Mesenchymal stem cell (in vitro differentiated cells and primary cell): Measurements from ENCODE around the gene LGALS1.
A peak's percentile ranks its signal among the peaks of the same experiment; 100 is the strongest.

Experiments used
- DNase-seq: peaks from one replicate; pipeline ENCODE4 v3.0.0-alpha.2; 2013
- H2AFZ ChIP-seq: one replicate; pipeline ENCODE4 v1.6.1; 2013; ENCODE audit warnings: low read depth, mild to moderate bottlenecking, control low read depth, inconsistent platforms, low read length, moderate library complexity
- H2AK5ac ChIP-seq: 2 replicates; pipeline ENCODE4 v1.6.1; 2013; ENCODE audit warnings: low read length, moderate library complexity, mild to moderate bottlenecking, inconsistent platforms; ENCODE audit not compliant: severe bottlenecking
- H2BK120ac ChIP-seq: one replicate; pipeline ENCODE4 v1.6.1; 2013; ENCODE audit warnings: low read depth, mild to moderate bottlenecking, inconsistent platforms, low read length, moderate library complexity
- H2BK12ac ChIP-seq, 2 experiments: one replicate each; pipeline ENCODE4 v1.6.1; 2013; ENCODE audit warnings: inconsistent platforms in 2 of 2, low read length in 2 of 2, mild to moderate bottlenecking in 2 of 2, moderate library complexity in 2 of 2, control low read depth in 1 of 2
- H2BK15ac ChIP-seq: one replicate; pipeline ENCODE4 v1.6.1; 2013; ENCODE audit warnings: mild to moderate bottlenecking, low read depth, inconsistent platforms; ENCODE audit not compliant: poor library complexity, severe bottlenecking
- H2BK5ac ChIP-seq: 2 replicates; pipeline ENCODE4 v1.6.1; 2013; ENCODE audit warnings: low read depth, mild to moderate bottlenecking, low read length, control low read depth, inconsistent platforms; ENCODE audit not compliant: poor library complexity, severe bottlenecking
- H3K14ac ChIP-seq, 2 experiments: one replicate each; pipeline ENCODE4 v1.6.1; 2013; ENCODE audit warnings: inconsistent platforms in 2 of 2, low read length in 2 of 2, control low read depth in 1 of 2, mild to moderate bottlenecking in 1 of 2, moderate library complexity in 1 of 2
- H3K18ac ChIP-seq, 2 experiments: one replicate each; pipeline ENCODE4 v1.6.1; 2013; ENCODE audit warnings: inconsistent platforms in 2 of 2, low read length in 2 of 2, control low read depth in 1 of 2, low read depth in 1 of 2, mild to moderate bottlenecking in 1 of 2
- H3K23ac ChIP-seq, 2 experiments: one replicate each; pipeline ENCODE4 v1.6.1; 2013; ENCODE audit warnings: inconsistent platforms in 2 of 2, low read length in 2 of 2, mild to moderate bottlenecking in 2 of 2, moderate library complexity in 2 of 2, control low read depth in 1 of 2
- H3K27ac ChIP-seq: 2 replicates; pipeline ENCODE4 v1.5.1; 2013; ENCODE audit warnings: mild to moderate bottlenecking, moderate library complexity, low read length, control low read depth, inconsistent platforms; ENCODE audit not compliant: poor library complexity, severe bottlenecking
- H3K27me3 ChIP-seq, 2 experiments: 2 replicates each; pipeline versions ENCODE4 v1.6.1 to v1.7.0; 2013; ENCODE audit warnings: low read length in 2 of 2, mild to moderate bottlenecking in 2 of 2, moderate library complexity in 2 of 2, control low read depth in 1 of 2, inconsistent platforms in 1 of 2; ENCODE audit not compliant: control insufficient read depth in 1 of 2, insufficient read depth in 1 of 2
- H3K36me3 ChIP-seq, 2 experiments: 2 replicates each; pipeline versions ENCODE4 v1.6.1 to v1.7.0; 2013; ENCODE audit warnings: low read length in 2 of 2, control low read depth in 1 of 2, inconsistent platforms in 1 of 2, low read depth in 1 of 2, mild to moderate bottlenecking in 1 of 2; ENCODE audit not compliant: insufficient read depth in 2 of 2, control insufficient read depth in 1 of 2
- H3K4ac ChIP-seq, 2 experiments: one replicate each; pipeline ENCODE4 v1.6.1; 2013; ENCODE audit warnings: inconsistent platforms in 2 of 2, low read length in 2 of 2, mild to moderate bottlenecking in 2 of 2, moderate library complexity in 2 of 2, control low read depth in 1 of 2, low read depth in 1 of 2
- H3K4me1 ChIP-seq: 2 replicates; pipeline ENCODE4 v1.6.1; 2013; ENCODE audit warnings: low read depth, low read length, control low read depth; ENCODE audit not compliant: control insufficient read depth, insufficient read depth
- H3K4me2 ChIP-seq: 2 replicates; pipeline ENCODE4 v1.6.1; 2013; ENCODE audit warnings: low read length, mild to moderate bottlenecking, inconsistent platforms; ENCODE audit not compliant: poor library complexity, severe bottlenecking
- H3K4me3 ChIP-seq, 2 experiments: 2 replicates each; pipeline versions ENCODE4 v1.5.1 to v1.7.0; 2013; ENCODE audit warnings: low read length in 2 of 2, mild to moderate bottlenecking in 2 of 2, control low read depth in 1 of 2, low read depth in 1 of 2; ENCODE audit not compliant: insufficient read depth in 1 of 2
- H3K79me1 ChIP-seq: replicated peaks from 2 replicates; pipeline ENCODE4 v1.6.1; 2013; ENCODE audit warnings: mild to moderate bottlenecking, control low read depth, low read length, inconsistent platforms; ENCODE audit not compliant: poor library complexity, severe bottlenecking
- H3K9ac ChIP-seq: 2 replicates; pipeline ENCODE4 v1.7.0; 2013; ENCODE audit warnings: mild to moderate bottlenecking, low read length, moderate library complexity
- H3K9me3 ChIP-seq: 2 replicates; pipeline ENCODE4 v1.7.0; 2013; ENCODE audit warnings: mild to moderate bottlenecking, low read length; ENCODE audit not compliant: control insufficient read depth
- H4K8ac ChIP-seq: one replicate; pipeline ENCODE4 v1.6.1; 2013; ENCODE audit warnings: inconsistent platforms, mild to moderate bottlenecking, low read length, moderate library complexity
- H4K91ac ChIP-seq: one replicate; pipeline ENCODE4 v1.6.1; 2013; ENCODE audit warnings: mild to moderate bottlenecking, low read length, inconsistent platforms
- WGBS: methylation state at CpG from one replicate; pipeline ENCODE4 v1.1.7; 2013; ENCODE audit warnings: mixed read lengths; 5-methylcytosine and 5-hydroxymethylcytosine counted together

LGALS1 gene

GRCh38 chr22:37663521-37664140 is 11.8 kb upstream of the LGALS1 start:
- H2AK5ac ChIP-seq = no peak overlapping the region
- no peak overlapping the region for H3K9ac ChIP-seq
- H3K4ac ChIP-seq = no peak overlapping the region
- H3K18ac ChIP-seq = peak overlapping the region in 1 of 2 experiments; percentile 19
- H2BK12ac ChIP-seq = no peak overlapping the region
- H3K4me3 ChIP-seq = no peak overlapping the region
- H2BK5ac ChIP-seq = no peak overlapping the region
- H3K4me1 ChIP-seq = peaks cover 32% of the 10 kb centered on the region
- no peak for DNase-seq
- no peak overlapping the region for H3K14ac ChIP-seq
- no peak overlapping the region for H3K27ac ChIP-seq
- no peak overlapping the region for H4K91ac ChIP-seq
- no peaks in the 10 kb centered on the region for H3K9me3 ChIP-seq
- H3K27me3 ChIP-seq = no peaks in the 10 kb centered on the region
- H4K8ac ChIP-seq = no peak overlapping the region
- no peak overlapping the region for H2AFZ ChIP-seq
- peaks cover 39% of the 10 kb centered on the region for H3K79me1 ChIP-seq
- no peak overlapping the region for H3K4me2 ChIP-seq
- no peak overlapping the region for H2BK120ac ChIP-seq
- no peak overlapping the region for H2BK15ac ChIP-seq
- 88% methylated on average over 16 of the region's 16 CpGs for WGBS
- H3K23ac ChIP-seq = no peak overlapping the region
- H3K36me3 ChIP-seq = peaks cover 11 to 32% of the 10 kb centered on the region in 2 experiments

DNA sequence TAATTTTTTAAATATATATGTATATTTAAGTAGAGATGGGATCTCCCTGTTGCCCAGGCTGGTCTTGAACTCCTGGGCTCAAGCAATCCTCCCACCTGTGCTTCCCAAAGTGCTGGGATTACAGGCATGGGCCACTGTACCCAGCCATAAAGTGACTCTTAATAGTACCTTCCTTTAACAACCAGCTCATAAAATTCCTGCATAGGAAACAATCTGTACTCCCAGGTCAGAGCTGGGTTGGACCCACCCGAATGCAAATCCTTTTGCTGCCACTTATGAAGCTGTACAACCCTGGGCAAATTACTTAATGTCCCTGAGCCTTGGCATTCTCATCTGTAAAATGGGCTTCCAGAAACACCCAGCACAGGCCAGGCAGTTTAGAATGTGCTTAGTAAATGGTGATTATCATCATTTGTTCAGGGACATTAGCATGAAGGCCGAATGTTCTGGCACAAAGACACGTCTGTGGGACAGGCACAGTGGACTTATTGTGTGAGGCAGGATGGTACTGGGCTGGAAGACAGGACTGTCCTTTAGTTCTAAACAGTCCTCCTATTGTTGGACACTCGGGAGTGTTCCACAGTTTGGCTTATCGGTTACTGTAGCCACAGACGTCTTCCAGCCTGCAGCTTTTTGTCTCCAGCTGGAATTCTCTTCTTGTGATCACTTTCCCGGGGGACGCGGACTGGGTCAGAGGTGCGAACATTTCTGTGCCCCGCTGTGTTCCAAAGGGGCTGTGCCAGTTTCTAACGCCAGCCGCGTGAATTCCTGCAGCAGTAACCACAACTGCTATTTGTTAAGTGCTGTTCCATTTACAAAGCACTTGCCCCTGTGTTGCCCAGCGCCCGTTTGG is 11.0 kb upstream of the LGALS1 start:
- Histone ChIP-seq H3K4me2 (no peak overlapping the region), H3K4ac (no peak overlapping the region), H2BK120ac (no peak overlapping the region), H2BK12ac (no peak overlapping the region), H4K91ac (no peak overlapping the region), H2BK5ac (no peak overlapping the region), H3K36me3 (peaks cover 11 to 32% of the 10 kb centered on the region in 2 experiments), H3K4me1 (peaks cover 28% of the 10 kb centered on the region), H2AFZ (no peak overlapping the region), H3K27ac (no peak overlapping the region), H3K27me3 (no peaks in the 10 kb centered on the region), H3K79me1 (peaks cover 36% of the 10 kb centered on the region), H3K23ac (no peak overlapping the region), H3K18ac (no peak overlapping the region), H4K8ac (no peak overlapping the region), H2AK5ac (no peak overlapping the region), H3K14ac (no peak overlapping the region), H3K9ac (no peak overlapping the region), H3K9me3 (no peaks in the 10 kb centered on the region), H3K4me3 (no peak overlapping the region), H2BK15ac (no peak overlapping the region)
- DNase-seq = no peak
- 89% methylated on average over 16 of the region's 16 CpGs for WGBS

DNA sequence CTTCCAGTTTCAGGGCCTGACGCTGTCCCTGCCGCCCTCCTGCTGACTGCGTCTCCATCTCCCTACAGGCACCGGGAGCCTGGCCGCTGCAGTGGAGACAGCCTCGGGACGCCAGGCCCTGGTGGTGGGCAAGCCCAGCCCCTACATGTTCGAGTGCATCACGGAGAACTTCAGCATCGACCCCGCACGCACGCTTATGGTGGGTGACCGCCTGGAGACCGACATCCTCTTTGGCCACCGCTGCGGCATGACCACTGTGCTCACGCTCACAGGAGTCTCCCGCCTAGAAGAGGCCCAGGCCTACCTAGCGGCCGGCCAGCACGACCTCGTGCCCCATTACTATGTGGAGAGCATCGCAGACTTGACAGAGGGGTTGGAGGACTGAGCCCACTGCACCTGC is 9.9 kb upstream of the LGALS1 start:
- H3K4ac ChIP-seq = no peak overlapping the region
- H2BK5ac ChIP-seq = no peak overlapping the region
- no peak overlapping the region for H3K23ac ChIP-seq
- H4K8ac ChIP-seq = no peak overlapping the region
- H3K18ac ChIP-seq = no peak overlapping the region
- H3K14ac ChIP-seq = no peak overlapping the region
- H3K9me3 ChIP-seq = no peaks in the 10 kb centered on the region
- no peak overlapping the region for H3K4me2 ChIP-seq
- H2BK15ac ChIP-seq = no peak overlapping the region
- no peak overlapping the region for H2AK5ac ChIP-seq
- H3K27me3 ChIP-seq = no peaks in the 10 kb centered on the region
- no peak overlapping the region for H4K91ac ChIP-seq
- 98% methylated on average over 24 of the region's 24 CpGs for WGBS
- H3K79me1 ChIP-seq = peaks cover 32% of the 10 kb centered on the region
- no peak overlapping the region for H3K4me3 ChIP-seq
- H2BK120ac ChIP-seq = no peak overlapping the region
- H3K4me1 ChIP-seq = peaks cover 18% of the 10 kb centered on the region
- H2BK12ac ChIP-seq = no peak overlapping the region
- DNase-seq = no peak
- no peak overlapping the region for H3K9ac ChIP-seq
- no peak overlapping the region for H3K27ac ChIP-seq
- no peak overlapping the region for H2AFZ ChIP-seq
- H3K36me3 ChIP-seq = peaks cover 11 to 29% of the 10 kb centered on the region in 2 experiments

DNA sequence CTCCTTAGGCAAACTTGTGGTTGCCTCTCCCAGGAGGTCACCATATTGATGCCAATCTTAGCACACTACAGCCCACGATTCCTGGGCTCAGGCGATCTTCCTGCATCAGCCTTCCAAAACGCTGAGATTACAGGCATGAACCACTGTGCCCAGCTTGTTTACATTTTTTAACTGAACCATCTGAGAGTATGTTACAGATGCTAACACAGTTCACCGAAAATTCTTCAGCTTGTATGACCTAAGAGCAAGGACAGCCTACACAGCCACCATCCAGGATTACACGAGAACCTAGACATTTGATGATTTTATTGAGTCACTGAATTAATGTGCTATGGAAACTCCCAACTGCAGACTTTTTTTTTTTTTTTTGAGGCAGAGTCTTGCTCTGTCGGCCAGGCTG is 5.8 kb upstream of the LGALS1 start:
- Histone ChIP-seq H2BK120ac (no peak overlapping the region), H2AFZ (no peak overlapping the region), H4K91ac (no peak overlapping the region), H3K9ac (no peak overlapping the region), H3K4me3 (no peak overlapping the region), H3K79me1 (peaks cover 26% of the 10 kb centered on the region), H3K27me3 (no peaks in the 10 kb centered on the region), H3K4me2 (no peak overlapping the region), H4K8ac (no peak overlapping the region), H3K36me3 (peaks cover 11 to 26% of the 10 kb centered on the region in 2 experiments), H3K4me1 (peaks cover 7% of the 10 kb centered on the region), H2BK15ac (no peak overlapping the region), H3K4ac (no peak overlapping the region), H2BK12ac (no peak overlapping the region), H3K9me3 (no peaks in the 10 kb centered on the region), H2BK5ac (no peak overlapping the region), H2AK5ac (no peak overlapping the region), H3K27ac (no peak overlapping the region), H3K23ac (no peak overlapping the region), H3K14ac (no peak overlapping the region), H3K18ac (no peak overlapping the region)
- 75% methylated on average over 5 of the region's 6 CpGs for WGBS
- peak; percentile 76 for DNase-seq
